Measurements from ENCODE around the gene LRP11. TPM values are rescaled to one million over a fixed set of nuclear protein-coding genes. Genes with fewer than 3 reads are reported as not detected.

LRP11 gene
- total and polyA plus RNA-seq, 10 of the 15 experiments (the other 5 are each of a cell fraction or from before 2014, with no cell fraction given) = under 0.01 to 0.23 (median 0.03) TPM; not detected in 6

DNA sequence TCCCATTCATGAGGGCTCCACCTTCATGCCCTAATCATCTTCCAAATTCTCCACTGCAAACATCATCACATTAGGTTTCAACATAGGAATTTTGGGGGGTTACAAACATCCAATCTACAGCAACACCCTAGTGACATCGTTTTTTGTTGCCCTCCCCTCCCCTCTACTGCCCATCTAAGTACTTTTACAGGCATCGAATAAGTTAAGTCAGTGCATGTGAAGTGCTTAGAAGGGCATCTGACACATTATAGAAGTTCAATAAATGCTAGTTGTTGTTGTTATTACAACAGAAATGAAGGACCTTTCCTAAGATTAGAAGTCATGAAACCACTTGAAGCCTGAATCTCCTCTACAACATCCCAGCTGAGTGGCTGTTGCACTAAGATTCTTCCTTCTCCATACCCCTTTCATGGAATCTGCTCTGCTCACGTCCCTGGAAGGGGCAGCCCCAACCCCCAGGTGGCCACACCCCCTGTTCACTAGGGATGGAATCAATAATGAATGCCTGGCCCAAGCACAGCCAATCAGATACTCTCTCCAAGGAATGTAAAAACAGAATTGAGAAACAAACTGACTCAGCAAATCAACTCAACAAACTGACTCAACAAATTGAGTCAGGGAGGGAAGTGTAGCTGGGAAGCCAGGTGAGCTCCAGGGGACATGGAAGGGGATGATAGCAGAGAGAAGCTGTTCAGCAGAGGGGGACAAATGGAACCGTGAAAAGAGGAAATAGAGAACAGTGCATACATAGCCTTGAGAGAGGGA lies 3.9 kb upstream of the LRP11 start:
- WGBS (ENCODE audit: insufficient coverage, insufficient replicate concordance, low lambda C conversion rate, missing lambda C conversion rate) = 8% methylated on average over 4 of the region's 4 CpGs
- intact Hi-C loops (cut with micrococcal nuclease; ENCODE audit: unreplicated experiment) = loop anchor here (10.0 kb wide), 1 partner anchor 143 kb away; no protein-coding TSS in a partner anchor
- DNase-seq (ENCODE audit: low read depth, low spot score) (no peak), FAIRE-seq (no peak), ATAC-seq (no peak)
- in situ Hi-C loops (cut with MboI) = no loop called here
- ChIA-PET RAD21 (ENCODE audit: unreplicated experiment) (no interaction called here), POLR2A (no interaction called here), CTCF (interaction anchor here (0.5 to 3.7 kb wide), 3 partner anchors 33 to 585 kb away, joined by 3 to 17 read pairs (median 12); no protein-coding TSS in a partner anchor), SMC1A (ENCODE audit: uncharacterized antibody, unreplicated experiment) (no interaction called here)
- no peak for TF ChIP-seq KDM1A (IDR thresholded peaks at IDR 0.05; ENCODE audit: borderline replicate concordance)
- TF ChIP-seq TCF3 (IDR thresholded peaks at IDR 0.05; ENCODE audit: borderline replicate concordance, insufficient read depth, low read depth, low read length) = no peak
- TF ChIP-seq SPI1 (IDR thresholded peaks at IDR 0.05; ENCODE audit: borderline replicate concordance, insufficient read depth, low read depth, low read length) = no peak
- TF ChIP-seq SREBF1 (IDR thresholded peaks at IDR 0.05; ENCODE audit: low read length) = no peak
- TF ChIP-seq CBX3 (IDR thresholded peaks at IDR 0.05; ENCODE audit: borderline replicate concordance, low read depth) = no peak
- TF ChIP-seq ESRRA (IDR thresholded peaks at IDR 0.05; ENCODE audit: low read length) = no peak
- TF ChIP-seq POU2F2 (IDR thresholded peaks at IDR 0.05; ENCODE audit: borderline replicate concordance, low read depth, low read length) = no peak
- no peak for TF ChIP-seq RAD51 (IDR thresholded peaks at IDR 0.05)
- TF ChIP-seq NFIC (IDR thresholded peaks at IDR 0.05; ENCODE audit: low read depth, low read length) = no peak
- TF ChIP-seq EGR1 (IDR thresholded peaks at IDR 0.05; ENCODE audit: borderline replicate concordance in 1 of 2, low read depth in 2 of 2, low read length in 2 of 2) = no peak
- no peak for TF ChIP-seq RBBP5 (conservative IDR thresholded peaks at IDR 0.05)
- TF ChIP-seq, protein P1, sequence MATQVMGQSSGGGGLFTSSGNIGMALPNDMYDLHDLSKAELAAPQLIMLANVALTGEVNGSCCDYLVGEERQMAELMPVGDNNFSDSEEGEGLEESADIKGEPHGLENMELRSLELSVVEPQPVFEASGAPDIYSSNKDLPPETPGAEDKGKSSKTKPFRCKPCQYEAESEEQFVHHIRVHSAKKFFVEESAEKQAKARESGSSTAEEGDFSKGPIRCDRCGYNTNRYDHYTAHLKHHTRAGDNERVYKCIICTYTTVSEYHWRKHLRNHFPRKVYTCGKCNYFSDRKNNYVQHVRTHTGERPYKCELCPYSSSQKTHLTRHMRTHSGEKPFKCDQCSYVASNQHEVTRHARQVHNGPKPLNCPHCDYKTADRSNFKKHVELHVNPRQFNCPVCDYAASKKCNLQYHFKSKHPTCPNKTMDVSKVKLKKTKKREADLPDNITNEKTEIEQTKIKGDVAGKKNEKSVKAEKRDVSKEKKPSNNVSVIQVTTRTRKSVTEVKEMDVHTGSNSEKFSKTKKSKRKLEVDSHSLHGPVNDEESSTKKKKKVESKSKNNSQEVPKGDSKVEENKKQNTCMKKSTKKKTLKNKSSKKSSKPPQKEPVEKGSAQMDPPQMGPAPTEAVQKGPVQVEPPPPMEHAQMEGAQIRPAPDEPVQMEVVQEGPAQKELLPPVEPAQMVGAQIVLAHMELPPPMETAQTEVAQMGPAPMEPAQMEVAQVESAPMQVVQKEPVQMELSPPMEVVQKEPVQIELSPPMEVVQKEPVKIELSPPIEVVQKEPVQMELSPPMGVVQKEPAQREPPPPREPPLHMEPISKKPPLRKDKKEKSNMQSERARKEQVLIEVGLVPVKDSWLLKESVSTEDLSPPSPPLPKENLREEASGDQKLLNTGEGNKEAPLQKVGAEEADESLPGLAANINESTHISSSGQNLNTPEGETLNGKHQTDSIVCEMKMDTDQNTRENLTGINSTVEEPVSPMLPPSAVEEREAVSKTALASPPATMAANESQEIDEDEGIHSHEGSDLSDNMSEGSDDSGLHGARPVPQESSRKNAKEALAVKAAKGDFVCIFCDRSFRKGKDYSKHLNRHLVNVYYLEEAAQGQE (IDR thresholded peaks at IDR 0.05; ENCODE audit: low read depth, low read length) = no peak
- TF ChIP-seq SMARCA5 (IDR thresholded peaks at IDR 0.05) = no peak
- no peak for TF ChIP-seq CBFB (IDR thresholded peaks at IDR 0.05; ENCODE audit: low read depth)
- TF ChIP-seq JUND (IDR thresholded peaks at IDR 0.05; ENCODE audit: low read depth, low read length) = no peak
- TF ChIP-seq NRF1 (conservative IDR thresholded peaks at IDR 0.05; ENCODE audit: low read depth, low read length) = no peak
- no peak for TF ChIP-seq MYB (IDR thresholded peaks at IDR 0.05; ENCODE audit: borderline replicate concordance, low read depth, low read length)
- no peak for TF ChIP-seq RFX5 (IDR thresholded peaks at IDR 0.05; ENCODE audit: low read depth, low read length)
- no peak for TF ChIP-seq TCF12 (IDR thresholded peaks at IDR 0.05; ENCODE audit: low read depth, low read length)
- TF ChIP-seq, protein P2, sequence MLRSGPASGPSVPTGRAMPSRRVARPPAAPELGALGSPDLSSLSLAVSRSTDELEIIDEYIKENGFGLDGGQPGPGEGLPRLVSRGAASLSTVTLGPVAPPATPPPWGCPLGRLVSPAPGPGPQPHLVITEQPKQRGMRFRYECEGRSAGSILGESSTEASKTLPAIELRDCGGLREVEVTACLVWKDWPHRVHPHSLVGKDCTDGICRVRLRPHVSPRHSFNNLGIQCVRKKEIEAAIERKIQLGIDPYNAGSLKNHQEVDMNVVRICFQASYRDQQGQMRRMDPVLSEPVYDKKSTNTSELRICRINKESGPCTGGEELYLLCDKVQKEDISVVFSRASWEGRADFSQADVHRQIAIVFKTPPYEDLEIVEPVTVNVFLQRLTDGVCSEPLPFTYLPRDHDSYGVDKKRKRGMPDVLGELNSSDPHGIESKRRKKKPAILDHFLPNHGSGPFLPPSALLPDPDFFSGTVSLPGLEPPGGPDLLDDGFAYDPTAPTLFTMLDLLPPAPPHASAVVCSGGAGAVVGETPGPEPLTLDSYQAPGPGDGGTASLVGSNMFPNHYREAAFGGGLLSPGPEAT (IDR thresholded peaks at IDR 0.05; ENCODE audit: low read depth) = no peak
- Histone ChIP-seq H3K79me2 (ENCODE audit: control insufficient read depth, insufficient read depth, low read length) (no peaks in the 10 kb centered on the region), H3K4me2 (ENCODE audit: control insufficient read depth, insufficient read depth) (no peak overlapping the region), H3K27ac (ENCODE audit: control insufficient read depth, insufficient read depth) (no peak overlapping the region), H3K36me3 (ENCODE audit: control insufficient read depth in 2 of 2, insufficient read depth in 2 of 2, low read length in 1 of 2) (no peaks in the 10 kb centered on the region), H3K4me3 (no peak overlapping the region), H2AFZ (ENCODE audit: control insufficient read depth, low read depth, low read length) (no peak overlapping the region), H3K27me3 (replicated peaks in 1 of 2; ENCODE audit: control insufficient read depth in 2 of 2, insufficient read depth in 2 of 2, low read length in 1 of 2) (peaks cover 0 to 2% of the 10 kb centered on the region in 2 experiments), H3K4me1 (ENCODE audit: control insufficient read depth, insufficient read depth, low read length) (no peaks in the 10 kb centered on the region; the same call in 1 of the 2 replicates), H3K9ac (ENCODE audit: control insufficient read depth, insufficient read depth, low read length) (no peak overlapping the region), H3K9me3 (replicated peaks; ENCODE audit: control insufficient read depth, insufficient read depth, low read length) (no peaks in the 10 kb centered on the region; the same call in 1 of the 3 replicates), H4K20me1 (ENCODE audit: control insufficient read depth, insufficient read depth) (no peaks in the 10 kb centered on the region)
- BruUV-seq (replicated peaks) = no TSS peak
